H1 (cell line): ENCODE results near the gene RNF186. TPM values are rescaled to one million over a fixed set of nuclear protein-coding genes. Genes with fewer than 3 reads are reported as not detected.

ENCODE experiments used
- CTCF ChIA-PET: fragments of 300-600 bp; sonication (Branson Sonifier 250); formaldehyde crosslinking; loops from one replicate; lab custom pipeline; 2021; ENCODE audit not compliant: partially characterized antibody; lab: Charles Lee
- POLR2A ChIA-PET: fragments of 300-600 bp; sonication (Branson Sonifier 250); formaldehyde crosslinking; loops from one replicate; lab custom pipeline; 2021; ENCODE audit warnings: inconsistent platforms; ENCODE audit not compliant: partially characterized antibody; lab: Charles Lee
- DNase-seq, 2 experiments: peaks; one replicate each; pipeline versions ENCODE4 v3.0.0 to v3.0.0-alpha.2; 2010 to 2022; ENCODE audit warnings: low spot score in 2 of 2, low read depth in 1 of 2, mixed read lengths in 1 of 2
- FAIRE-seq: peaks from 2 replicates; lab custom pipeline; 2011; peaks lifted over from hg19 to GRCh38; lab: Jason Lieb, UNC
- H2AFZ ChIP-seq: 2 replicates; pipeline ENCODE4 v1.8.1; 2012; ENCODE audit warnings: low read length, inconsistent platforms
- H2AK5ac ChIP-seq: 2 replicates; pipeline ENCODE4 v1.6.1; 2013; ENCODE audit warnings: low read depth, low read length
- H2BK120ac ChIP-seq: replicated peaks from 2 replicates; pipeline ENCODE3; 2013; ENCODE audit warnings: low read depth, low read length, inconsistent platforms
- H2BK12ac ChIP-seq: 2 replicates; pipeline ENCODE4 v1.6.1; 2013; ENCODE audit warnings: low read depth, low read length
- H2BK15ac ChIP-seq: 2 replicates; pipeline ENCODE4 v1.6.1; 2013; ENCODE audit warnings: low read length
- H2BK20ac ChIP-seq: 2 replicates; pipeline ENCODE4 v1.6.1; 2013; ENCODE audit warnings: low read length
- H2BK5ac ChIP-seq: 2 replicates; pipeline ENCODE4 v1.6.1; 2013; ENCODE audit warnings: low read depth, low read length
- H3K14ac ChIP-seq: 2 replicates; pipeline ENCODE4 v1.6.1; 2013; ENCODE audit warnings: inconsistent platforms; ENCODE audit not compliant: insufficient read length
- H3K18ac ChIP-seq: 2 replicates; pipeline ENCODE4 v1.6.1; 2013; ENCODE audit warnings: low read length; ENCODE audit errors: extremely low read depth
- H3K23ac ChIP-seq: 2 replicates; pipeline ENCODE4 v1.6.1; 2013; ENCODE audit warnings: inconsistent platforms; ENCODE audit not compliant: insufficient read length
- H3K23me2 ChIP-seq: 2 replicates; pipeline ENCODE4 v1.6.1; 2013; ENCODE audit warnings: low read depth, low read length
- H3K27ac ChIP-seq: 2 replicates; pipeline ENCODE4 v1.6.1; 2011; ENCODE audit warnings: low read depth, low read length, inconsistent platforms
- H3K27me3 ChIP-seq, 4 experiments: replicated peaks in 1 of 4; 1 replicate in 1 of 4; 2 replicates in 3 of 4; pipeline versions ENCODE4 v1.6.1 to v1.8.1; 2011 to 2013; ENCODE audit warnings: low read length in 3 of 4, mild to moderate bottlenecking in 3 of 4, inconsistent platforms in 2 of 4, mixed read lengths in 2 of 4, moderate library complexity in 1 of 4; ENCODE audit not compliant: control insufficient read depth in 3 of 4, insufficient read depth in 3 of 4; ENCODE audit errors: extremely low read depth in 1 of 4
- H3K36me3 ChIP-seq, 4 experiments: 2 replicates each; pipeline versions ENCODE4 v1.6.1 to v1.8.1; 2011 to 2013; ENCODE audit warnings: mild to moderate bottlenecking in 4 of 4, low read length in 3 of 4, moderate library complexity in 2 of 4, control low read depth in 1 of 4, inconsistent platforms in 1 of 4; ENCODE audit not compliant: insufficient read depth in 4 of 4, control insufficient read depth in 2 of 4
- H3K4ac ChIP-seq: replicated peaks from 2 replicates; pipeline ENCODE3; 2013; ENCODE audit warnings: low read length, low read depth, mixed read lengths, inconsistent platforms; ENCODE audit not compliant: insufficient read length
- H3K4me1 ChIP-seq, 4 experiments: replicated peaks in 1 of 4; 1 replicate in 1 of 4; 2 replicates in 3 of 4; pipeline versions ENCODE4 v1.6.1 to v1.8.1; 2011 to 2013; ENCODE audit warnings: low read length in 3 of 4, inconsistent platforms in 2 of 4, mixed read lengths in 1 of 4; ENCODE audit not compliant: insufficient read depth in 4 of 4, control insufficient read depth in 3 of 4
- H3K4me2 ChIP-seq, 2 experiments: 2 replicates each; pipeline versions ENCODE4 v1.6.1 to v1.8.1; 2011 to 2013; ENCODE audit warnings: low read depth in 2 of 2, low read length in 2 of 2, control low read depth in 1 of 2, inconsistent platforms in 1 of 2, mild to moderate bottlenecking in 1 of 2; ENCODE audit not compliant: insufficient read depth in 1 of 2
- H3K4me3 ChIP-seq, 4 experiments: fragments of 200-600, 300-600 bp in 1 of 4; sonication (generic), shearing (Covaris generic), sonication (Bioruptor Twin) in 1 of 4; 2 replicates each; pipeline versions ENCODE4 v1.5.1 to v1.8.1; 2011 to 2016; ENCODE audit warnings: low read length in 4 of 4, low read depth in 3 of 4, control low read depth in 2 of 4, inconsistent platforms in 2 of 4, mild to moderate bottlenecking in 2 of 4, mixed read lengths in 1 of 4, moderate library complexity in 1 of 4; ENCODE audit not compliant: insufficient read depth in 2 of 4; ENCODE audit errors: extremely low read depth in 1 of 4
- H3K56ac ChIP-seq: replicated peaks from 2 replicates; pipeline ENCODE3; 2013; ENCODE audit warnings: low read depth, mild to moderate bottlenecking, mixed read lengths, low read length, inconsistent platforms; ENCODE audit not compliant: insufficient read length
- H3K79me1 ChIP-seq: 2 replicates; pipeline ENCODE4 v1.6.1; 2013; ENCODE audit warnings: low read depth, low read length, control low read depth
- H3K79me2 ChIP-seq, 2 experiments: 2 replicates each; pipeline versions ENCODE4 v1.6.1 to v1.8.1; 2012 to 2013; ENCODE audit warnings: low read length in 2 of 2, mild to moderate bottlenecking in 2 of 2, inconsistent platforms in 1 of 2; ENCODE audit not compliant: insufficient read depth in 2 of 2, control insufficient read depth in 1 of 2
- H3K9ac ChIP-seq, 4 experiments: replicated peaks in 1 of 4; 1 replicate in 1 of 4; 2 replicates in 3 of 4; pipeline versions ENCODE4 v1.6.1 to v1.8.1; 2011 to 2013; ENCODE audit warnings: low read depth in 3 of 4, low read length in 3 of 4, control low read depth in 2 of 4, mild to moderate bottlenecking in 2 of 4, moderate library complexity in 2 of 4, inconsistent platforms in 1 of 4; ENCODE audit errors: extremely low read depth in 1 of 4
- H3K9me3 ChIP-seq, 2 experiments: 2 replicates each; pipeline versions ENCODE4 v1.6.1 to v1.8.1; 2012 to 2013; ENCODE audit warnings: mild to moderate bottlenecking in 2 of 2, moderate library complexity in 2 of 2, control low read depth in 1 of 2, inconsistent platforms in 1 of 2, low read depth in 1 of 2, low read length in 1 of 2, mixed read lengths in 1 of 2; ENCODE audit not compliant: insufficient read depth in 2 of 2
- H4K20me1 ChIP-seq, 2 experiments: replicated peaks in 1 of 2; 2 replicates each; pipeline versions ENCODE3 to v1.8.1; 2011 to 2013; ENCODE audit warnings: inconsistent platforms in 2 of 2, low read length in 2 of 2, mild to moderate bottlenecking in 1 of 2; ENCODE audit not compliant: insufficient read depth in 2 of 2, control insufficient read depth in 1 of 2
- H4K5ac ChIP-seq: 2 replicates; pipeline ENCODE4 v1.6.1; 2013; ENCODE audit warnings: low read length, low read depth, mixed read lengths, inconsistent platforms; ENCODE audit not compliant: insufficient read length
- H4K8ac ChIP-seq: 2 replicates; pipeline ENCODE4 v1.8.0; 2013; ENCODE audit warnings: mild to moderate bottlenecking, moderate library complexity, low read length, inconsistent platforms; ENCODE audit not compliant: insufficient read depth; ENCODE audit errors: extremely low read depth
- H4K91ac ChIP-seq: replicated peaks from 2 replicates; pipeline ENCODE3; 2013; ENCODE audit warnings: low read length, mixed read lengths, inconsistent platforms; ENCODE audit not compliant: insufficient read length
- EGR1 ChIP-seq: IDR thresholded peaks from 2 replicates; pipeline ENCODE4 v1.6.1; 2011; ENCODE audit warnings: low read depth, low read length, borderline replicate concordance
- HDAC2 ChIP-seq, 2 experiments: fragments of 300-600 bp in 1 of 2; sonication (generic) in 1 of 2; IDR thresholded peaks; 2 replicates each; pipeline ENCODE4 v1.6.1; 2011 to 2012; ENCODE audit warnings: low read depth in 2 of 2, low read length in 2 of 2, mild to moderate bottlenecking in 2 of 2, moderate library complexity in 2 of 2, borderline replicate concordance in 1 of 2, inconsistent platforms in 1 of 2
- JUN ChIP-seq: IDR thresholded peaks from 2 replicates; pipeline ENCODE4 v1.6.1; 2011; ENCODE audit warnings: low read depth, mild to moderate bottlenecking, improper control_type of control experiment, low read length
- NRF1 ChIP-seq: IDR thresholded peaks from 2 replicates; pipeline ENCODE4 v1.6.1; 2011; ENCODE audit warnings: mild to moderate bottlenecking, low read depth, low read length, improper control_type of control experiment
- PHF8 ChIP-seq: fragments of 200-600 bp; sonication (generic); conservative IDR thresholded peaks from 2 replicates; pipeline ENCODE4 v1.7.1; 2012; ENCODE audit warnings: low read depth, mild to moderate bottlenecking, inconsistent platforms, low read length, moderate library complexity
- POU5F1 ChIP-seq: IDR thresholded peaks from 2 replicates; pipeline ENCODE4 v1.6.1; 2011; ENCODE audit warnings: low read depth, mild to moderate bottlenecking, low read length, moderate library complexity
- TCF12 ChIP-seq: IDR thresholded peaks from 2 replicates; pipeline ENCODE4 v1.6.1; 2011; ENCODE audit warnings: low read depth, mild to moderate bottlenecking, low read length
- YY1 ChIP-seq: IDR thresholded peaks from 2 replicates; pipeline ENCODE4 v1.6.1; 2011; ENCODE audit warnings: low read depth, mild to moderate bottlenecking, low read length
- WGBS, 2 experiments: shearing (Covaris generic) in 1 of 2; methylation state at CpG; one replicate each; pipeline versions ENCODE4 v1.1.6 to v1.1.7; 2013 to 2015; ENCODE audit warnings: low lambda C conversion rate in 2 of 2, mixed read lengths in 2 of 2, inconsistent platforms in 1 of 2, low coverage in 1 of 2, missing lambda C conversion rate in 1 of 2; ENCODE audit not compliant: insufficient replicate concordance in 2 of 2, insufficient coverage in 1 of 2, insufficient read length in 1 of 2; ENCODE audit errors: extremely low coverage in 1 of 2, missing lambda C conversion rate in 1 of 2; 5-methylcytosine and 5-hydroxymethylcytosine counted together
- polyA plus RNA-seq, 7 experiments: library from polyadenylated mRNA; depleted of rRNA in 3 of 7; stranded (reverse) in 5 of 7; unstranded in 2 of 7; fragments of >200 nt in 5 of 7; fragments of 200-250 nt in 2 of 7; gene quantifications; 1 replicate in 5 of 7; 2 replicates in 1 of 7; 4 replicates in 1 of 7; pipeline versions ENCODE4 v1.2.1 to v1.2.3, GENCODE V29; 2011 to 2013; ENCODE audit warnings: missing spikeins in 2 of 7, mixed read lengths in 2 of 7
- total RNA-seq: library from RNA; stranded (reverse); fragmentation: NEBNext Ultra II Directional; extraction: Animal tissue kit (Norgen Biotek cat#: 25700); gene quantifications from 2 replicates; pipeline ENCODE4 v1.2.1, GENCODE V29; 2021

The RNF186 gene
- total and polyA plus RNA-seq, 2 of the 8 experiments (the other 6 are each of a cell fraction or from before 2014, with no cell fraction given), result not detected

GRCh38 chr1:19815801-19816736 is 986 bp upstream of the RNF186 start:
- 0 out of 7 replicates have a peak overlapping the region, but pooled peaks of 1 of the 4 experiments have one; percentile 5 for H3K9ac ChIP-seq
- H2BK12ac ChIP-seq, result peak overlapping the region; percentile 99
- peak overlapping the region; percentile 81 for H3K18ac ChIP-seq
- peak overlapping the region; percentile 78 for H4K91ac ChIP-seq
- no peaks in the 10 kb centered on the region for H3K79me2 ChIP-seq
- H3K4ac ChIP-seq, result peak overlapping the region; percentile 36
- H3K23me2 ChIP-seq, result no peaks in the 10 kb centered on the region
- H3K4me3 ChIP-seq, result no peak overlapping the region
- peak overlapping the region; percentile 93; the same call in 1 of the 2 replicates for H2AK5ac ChIP-seq
- no peak overlapping the region for H3K14ac ChIP-seq
- FAIRE-seq (no peak), DNase-seq (no peak)
- H3K27ac ChIP-seq, result peak overlapping the region; percentile 64; the same call in 1 of the 2 replicates
- peak overlapping the region; percentile 98 for H2BK20ac ChIP-seq
- peak overlapping the region; percentile 95; the same call in 1 of the 2 replicates for H2BK5ac ChIP-seq
- H3K27me3 ChIP-seq, result peaks cover 0 to 2% (median 0%) of the 10 kb centered on the region in 4 experiments; a peak in 1 of 7 replicates
- no peak overlapping the region for H3K56ac ChIP-seq
- H3K36me3 ChIP-seq, result no peaks in the 10 kb centered on the region
- no peaks in the 10 kb centered on the region for H3K79me1 ChIP-seq
- no peak overlapping the region for H3K23ac ChIP-seq
- peak overlapping the region; percentile 65; the same call in 1 of the 2 replicates for H2BK15ac ChIP-seq
- H2AFZ ChIP-seq, result no peak overlapping the region
- TF ChIP-seq YY1, result no peak
- TF ChIP-seq TCF12, result no peak
- TF ChIP-seq POU5F1, result no peak
- no peak for TF ChIP-seq JUN
- TF ChIP-seq NRF1, result no peak
- no peak for TF ChIP-seq EGR1
- TF ChIP-seq PHF8, result no peak
- TF ChIP-seq HDAC2 (IDR thresholded peaks at IDR 0.05; ENCODE audit: borderline replicate concordance in 1 of 2, low read depth in 2 of 2, low read length in 2 of 2), result no peak
- H4K8ac ChIP-seq, result no peak overlapping the region; the same call in 1 of the 2 replicates
- peak overlapping the region; percentile 10 for H4K5ac ChIP-seq
- POLR2A ChIA-PET, result interaction anchor here (1.3 to 2.0 kb wide), 2 partner anchors 35 to 43 kb away, joined by 3 to 5 read pairs; no protein-coding TSS in a partner anchor
- CTCF ChIA-PET, result interaction anchor here (0.6 to 1.8 kb wide), 8 partner anchors 10 to 153 kb away, joined by 3 to 7 read pairs (median 4); no protein-coding TSS in a partner anchor
- 72% methylated on average over 15 of the region's 15 CpGs; no CpG with 5 or more reads in 1 of the 2 experiments for WGBS, 2 experiments
- H3K4me2 ChIP-seq, result peak overlapping the region; percentile 32 to 50; a peak in 3 of 4 replicates
- H3K9me3 ChIP-seq, result no peaks in the 10 kb centered on the region
- no peaks in the 10 kb centered on the region for H4K20me1 ChIP-seq
- peaks cover 10 to 19% (median 11%) of the 10 kb centered on the region in 4 experiments for H3K4me1 ChIP-seq
- peak overlapping the region; percentile 99 for H2BK120ac ChIP-seq
